Spleen (tissue), 11 donors: ENCODE measurements around the gene ZNF607. TPM values are rescaled to one million over a fixed set of nuclear protein-coding genes. Genes with fewer than 3 reads are reported as not detected.

Experiments used
- DNase-seq: peaks from one replicate; pipeline ENCODE4 v3.0.0-alpha.2; 2020
- H3K27ac ChIP-seq, 8 donors: fragments of 200-600 bp; sonication (generic) in 7 of 8; 1 replicate in 4 of 8; 2 replicates in 4 of 8; pipeline versions ENCODE4 v1.5.0 to v1.8.0; 2016 to 2021; ENCODE audit warnings: inconsistent platforms in 4 of 8, mild to moderate bottlenecking in 4 of 8, moderate library complexity in 1 of 8
- H3K27me3 ChIP-seq, 7 donors: fragments of 200-600 bp; sonication (generic) in 6 of 7; replicated peaks in 1 of 7; 1 replicate in 4 of 7; 2 replicates in 3 of 7; pipeline versions ENCODE4 v1.5.0 to v1.8.0; 2016 to 2021; ENCODE audit warnings: inconsistent platforms in 3 of 7, mild to moderate bottlenecking in 1 of 7
- H3K36me3 ChIP-seq, 6 donors: fragments of 200-600 bp; sonication (generic) in 5 of 6; 1 replicate in 4 of 6; 2 replicates in 2 of 6; pipeline versions ENCODE4 v1.5.0 to v1.8.0; 2016 to 2021; ENCODE audit warnings: inconsistent platforms in 2 of 6
- H3K4me1 ChIP-seq, 6 donors: fragments of 200-600 bp; sonication (generic) in 5 of 6; 1 replicate in 3 of 6; 2 replicates in 3 of 6; pipeline versions ENCODE4 v1.5.0 to v1.8.0; 2016 to 2021; ENCODE audit warnings: inconsistent platforms in 3 of 6
- H3K4me3 ChIP-seq, 8 donors: fragments of 200-600 bp; sonication (generic) in 7 of 8; 1 replicate in 4 of 8; 2 replicates in 4 of 8; pipeline versions ENCODE4 v1.5.0 to v1.8.0; 2016 to 2021; ENCODE audit warnings: inconsistent platforms in 4 of 8, mild to moderate bottlenecking in 4 of 8, moderate library complexity in 2 of 8
- H3K9me3 ChIP-seq, 8 donors: fragments of 200-600 bp; sonication (generic) in 7 of 8; 1 replicate in 4 of 8; 2 replicates in 4 of 8; pipeline versions ENCODE4 v1.5.0 to v1.8.0; 2016 to 2021; ENCODE audit warnings: inconsistent platforms in 4 of 8
- POLR2A ChIP-seq, 3 donors: fragments of 450-650 bp; IDR thresholded peaks; one replicate each; pipeline ENCODE4 v1.5.1; 2017; ENCODE audit warnings: antibody characterized with exemption in 3 of 3, mild to moderate bottlenecking in 1 of 3
- POLR2AphosphoS5 ChIP-seq, 3 donors: sonication (generic); formaldehyde crosslinking; IDR thresholded peaks; one replicate each; pipeline ENCODE4 v1.5.1; 2017; ENCODE audit warnings: antibody characterized with exemption in 3 of 3
- WGBS, 5 donors: extraction: QIAGEN DNeasy Blood & Tissue Kit in 3 of 5; methylation state at CpG; one replicate each; pipeline versions ENCODE4 v1.1.5 to v1.1.7; 2013 to 2018; 5-methylcytosine and 5-hydroxymethylcytosine counted together
- intact Hi-C: fragments of 100-400 bp; cut with DNase I; formaldehyde crosslinking; loops from one replicate; pipeline ENCODE4 v1.15.0; 2023; ENCODE audit warnings: low total_unique reads
- polyA plus RNA-seq, 3 donors: library from polyadenylated mRNA; stranded (reverse); fragments of 200-250 nt; gene quantifications; one replicate each; pipeline ENCODE4 v1.2.1, GENCODE V29; 2013
- small RNA-seq, 4 donors: library from RNA; depleted of rRNA; stranded (forward); fragments of <200 nt; gene quantifications; one replicate each; pipeline ENCODE3, GENCODE V24; 2016
- total RNA-seq, 7 donors: library from RNA; depleted of rRNA in 3 of 7; stranded (reverse); fragments of >200 nt in 3 of 7; fragmentation: NEBNext Ultra II Directional in 4 of 7; extraction: Animal tissue kit (Norgen Biotek cat#: 25700) in 4 of 7; gene quantifications; one replicate each; pipeline versions ENCODE4 v1.1.0 to v1.2.1, GENCODE V29; 2016 to 2021
- TF ChIP-seq, protein P1 (sequence below), 11 experiments: fragments of 200-600 bp in 7 of 11; fragments of 450-650 bp in 4 of 11; sonication (generic) in 4 of 11; IDR thresholded peaks in 8 of 11; conservative IDR thresholded peaks in 3 of 11; 1 replicate in 7 of 11; 2 replicates in 4 of 11; pipeline versions ENCODE4 v1.4.0 to v1.8.0; 2016 to 2021; ENCODE audit warnings: antibody characterized with exemption in 11 of 11, inconsistent platforms in 4 of 11, mild to moderate bottlenecking in 1 of 11
- donor health status: healthy with polysubstance abuse.
- donor health status: DM: no; HTN: no; CAD: no; lungs with moderate emphysema.
- donor health status: DM: no; HTN: no; CAD: no.
- donor health status: Bipolar disorder and iron deficiency.
- donor health status: healthy.
- donor health status: DM: no; HTN: no; CAD: no.
- donor health status: DM: yes; HTN: yes; CAD: no.

Gene ZNF607
- total and polyA plus RNA-seq, 10 donors = 2.7 to 10.3 (median 5.9) TPM

DNA sequence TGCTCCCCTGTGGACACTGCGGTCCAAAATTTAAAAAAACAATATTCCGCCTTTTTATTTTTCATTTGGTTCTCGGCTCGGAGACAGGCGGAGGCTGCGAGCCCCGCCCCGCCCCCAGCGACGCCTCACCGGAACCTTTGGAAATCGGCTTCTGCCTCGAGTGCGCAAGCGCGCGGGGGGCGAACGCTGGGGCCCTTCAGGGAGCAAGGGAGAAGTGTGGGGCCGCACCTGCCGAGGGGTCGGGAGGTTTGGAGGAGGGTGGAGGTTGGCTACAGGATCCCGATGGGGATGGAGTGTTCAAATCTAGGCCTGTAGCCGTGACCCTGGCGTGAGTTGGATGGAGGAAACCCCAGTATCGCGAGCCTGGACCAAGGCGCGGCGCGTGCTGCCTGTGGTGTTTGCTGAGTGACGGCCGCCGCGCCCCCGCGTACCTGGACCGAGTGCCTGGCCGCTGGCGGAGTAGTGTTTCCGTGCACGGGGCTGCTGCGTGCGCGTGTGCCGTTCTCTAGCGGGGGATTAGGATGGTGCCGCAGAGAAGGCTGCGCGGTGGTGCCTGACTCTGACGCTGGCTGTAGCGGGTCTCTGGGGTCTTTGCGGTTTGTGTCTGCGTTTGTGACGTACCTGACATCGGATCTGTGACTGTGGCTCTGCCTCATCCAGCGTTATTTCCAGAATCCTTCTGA lies 63.7 kb downstream of the ZNF607 start:
- intact Hi-C loops = no loop called here

DNA sequence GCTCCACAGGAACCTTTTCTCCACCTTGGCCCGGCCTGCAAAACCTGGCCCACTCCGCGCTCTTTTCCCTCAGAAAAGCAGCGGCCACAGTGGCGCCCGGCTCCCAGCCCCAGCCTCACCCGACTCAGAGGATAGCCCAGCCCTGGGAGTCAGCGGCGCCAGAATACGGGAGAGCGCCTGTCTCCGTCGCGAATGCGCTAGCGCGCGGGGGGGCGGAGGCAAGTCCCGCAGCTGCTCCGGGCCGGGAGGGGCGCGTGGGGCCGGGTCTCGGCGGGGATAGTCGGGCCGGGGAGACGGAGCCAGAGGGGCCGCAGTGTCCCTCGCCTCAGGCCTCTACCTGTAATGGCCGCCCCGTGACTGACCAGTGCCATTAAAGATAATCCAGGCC lies 64.3 kb downstream of the ZNF607 start, which contains the start of gene ZFP30:
Gene ZFP30, minus strand, starts transcription at position 165 of the 388 bp plus-strand sequence. CDS start 7,643 bp downstream, outside the sequence.
- peak within 1 kb of the TSS; percentile 85 to 94 (median 91) for H3K27ac ChIP-seq
- intact Hi-C loops = no loop called here
- peaks cover 10 to 42% (median 26%) of the 10 kb centered on the region in 6 donors for H3K4me1 ChIP-seq

More for the DNA sequence above, 63.7 kb downstream of the ZNF607 start:
- Histone ChIP-seq H3K9me3 (peaks cover 0 to 44% (median 8%) of the 10 kb centered on the region in 8 donors), H3K4me3 (peak overlapping the region; percentile 72 to 94 (median 88)), H3K27me3 (no peaks in the 10 kb centered on the region), H3K27ac (peak overlapping the region; percentile 85 to 94 (median 91)), H3K36me3 (peaks cover 0 to 7% (median 0%) of the 10 kb centered on the region in 6 donors), H3K4me1 (peaks cover 10 to 42% (median 26%) of the 10 kb centered on the region in 6 donors)
- WGBS, 5 donors = 0 to 1% (median 1%) methylated on average over 33 to 57 of the region's 57 CpGs
- TF ChIP-seq POLR2AphosphoS5 (IDR thresholded peaks at IDR 0.05) (peak; percentile 78 to 88 (median 85)), POLR2A (IDR thresholded peaks at IDR 0.05) (no peak)
- TF ChIP-seq, protein P1, sequence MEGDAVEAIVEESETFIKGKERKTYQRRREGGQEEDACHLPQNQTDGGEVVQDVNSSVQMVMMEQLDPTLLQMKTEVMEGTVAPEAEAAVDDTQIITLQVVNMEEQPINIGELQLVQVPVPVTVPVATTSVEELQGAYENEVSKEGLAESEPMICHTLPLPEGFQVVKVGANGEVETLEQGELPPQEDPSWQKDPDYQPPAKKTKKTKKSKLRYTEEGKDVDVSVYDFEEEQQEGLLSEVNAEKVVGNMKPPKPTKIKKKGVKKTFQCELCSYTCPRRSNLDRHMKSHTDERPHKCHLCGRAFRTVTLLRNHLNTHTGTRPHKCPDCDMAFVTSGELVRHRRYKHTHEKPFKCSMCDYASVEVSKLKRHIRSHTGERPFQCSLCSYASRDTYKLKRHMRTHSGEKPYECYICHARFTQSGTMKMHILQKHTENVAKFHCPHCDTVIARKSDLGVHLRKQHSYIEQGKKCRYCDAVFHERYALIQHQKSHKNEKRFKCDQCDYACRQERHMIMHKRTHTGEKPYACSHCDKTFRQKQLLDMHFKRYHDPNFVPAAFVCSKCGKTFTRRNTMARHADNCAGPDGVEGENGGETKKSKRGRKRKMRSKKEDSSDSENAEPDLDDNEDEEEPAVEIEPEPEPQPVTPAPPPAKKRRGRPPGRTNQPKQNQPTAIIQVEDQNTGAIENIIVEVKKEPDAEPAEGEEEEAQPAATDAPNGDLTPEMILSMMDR (IDR thresholded peaks at IDR 0.05 in 8 of 11, conservative IDR thresholded peaks at IDR 0.05 in 3 of 11) = peak in 1 of 11 experiments; percentile 8
- peak; percentile 93 for DNase-seq

GRCh38 chr19:37654629-37655300 lies 64.8 kb downstream of the ZNF607 start:
- no peaks in the 10 kb centered on the region for H3K27me3 ChIP-seq
- peak overlapping the region; percentile 72 to 94 (median 88) for H3K4me3 ChIP-seq
- intact Hi-C loops = no loop called here
- 0 to 1% (median 1%) methylated on average over 34 to 40 of the region's 40 CpGs for WGBS, 5 donors
- no peak for TF ChIP-seq POLR2AphosphoS5 (IDR thresholded peaks at IDR 0.05)
- TF ChIP-seq, protein P1 (IDR thresholded peaks at IDR 0.05 in 8 of 11, conservative IDR thresholded peaks at IDR 0.05 in 3 of 11) = no peak
- TF ChIP-seq POLR2A (IDR thresholded peaks at IDR 0.05) = no peak
- H3K36me3 ChIP-seq = peaks cover 0 to 17% (median under 1%) of the 10 kb centered on the region in 6 donors
- peaks cover 0 to 44% (median 12%) of the 10 kb centered on the region in 8 donors for H3K9me3 ChIP-seq
- H3K27ac ChIP-seq = peak overlapping the region; percentile 85 to 94 (median 91)
- peaks cover 10 to 42% (median 26%) of the 10 kb centered on the region in 6 donors for H3K4me1 ChIP-seq
- DNase-seq = peak; percentile 81

More for the DNA sequence above, 64.3 kb downstream of the ZNF607 start, which contains the start of gene ZFP30:
- peaks cover 0 to 44% (median 10%) of the 10 kb centered on the region in 8 donors for H3K9me3 ChIP-seq
- H3K27me3 ChIP-seq = no peaks in the 10 kb centered on the region
- peak; percentile 43 to 77 (median 47) for TF ChIP-seq POLR2AphosphoS5 (IDR thresholded peaks at IDR 0.05)
- no peak for TF ChIP-seq POLR2A (IDR thresholded peaks at IDR 0.05)
- DNase-seq = peak; percentile 93
- WGBS, 5 donors = 0 to 2% (median 1%) methylated on average over 8 to 34 of the region's 34 CpGs
- H3K4me3 ChIP-seq = peak within 1 kb of the TSS; percentile 72 to 94 (median 88)
- peaks cover 0 to 12% (median 0%) of the 10 kb centered on the region in 6 donors for H3K36me3 ChIP-seq

DNA sequence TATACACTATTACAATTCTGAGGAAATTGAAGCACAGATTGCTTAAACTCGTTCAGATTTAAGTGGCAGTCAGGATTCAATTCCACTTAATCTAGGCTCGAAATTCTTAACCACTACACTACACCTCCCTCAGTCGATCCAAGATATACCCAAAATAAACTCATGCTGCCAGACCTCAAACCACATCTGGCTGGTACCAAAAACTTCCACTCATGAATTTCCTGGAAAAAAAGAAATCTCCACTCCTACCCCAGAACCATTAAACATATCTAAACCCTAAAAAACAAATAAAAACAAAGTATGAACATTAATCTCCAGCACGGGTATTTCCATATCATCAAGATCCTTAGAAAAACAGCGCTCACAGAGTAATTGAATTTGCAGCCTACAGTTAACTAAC lies 65.4 kb downstream of the ZNF607 start:
- 2 to 8% (median 3%) methylated on average over 5 of the region's 5 CpGs for WGBS, 5 donors
- no peak for DNase-seq
- no peak for TF ChIP-seq POLR2AphosphoS5 (IDR thresholded peaks at IDR 0.05)
- TF ChIP-seq, protein P1 (IDR thresholded peaks at IDR 0.05 in 8 of 11, conservative IDR thresholded peaks at IDR 0.05 in 3 of 11) = no peak
- no peak for TF ChIP-seq POLR2A (IDR thresholded peaks at IDR 0.05)
- H3K27me3 ChIP-seq = no peaks in the 10 kb centered on the region
- H3K4me1 ChIP-seq = peaks cover 10 to 42% (median 26%) of the 10 kb centered on the region in 6 donors
- H3K9me3 ChIP-seq = peaks cover 0 to 44% (median 18%) of the 10 kb centered on the region in 8 donors
- H3K27ac ChIP-seq = peak overlapping the region in 5 of 8 donors; percentile 89 to 94 (median 91)
- H3K4me3 ChIP-seq = peak overlapping the region; percentile 72 to 94 (median 88)
- peaks cover 0 to 24% (median 4%) of the 10 kb centered on the region in 6 donors for H3K36me3 ChIP-seq
- intact Hi-C loops = no loop called here

Small RNA genes within 50 kb of the gene (small RNA-seq; reads per million reads assigned to genes)
- gene SELENOKP1 = 0 reads per million in 4 donors

Other genes with a start within 250 kb of the ZNF607 start
- 1 to 10 TPM; 4.4 to 8.5 (median 7.6) TPM for gene ZNF793, start 212.8 kb downstream of the ZNF607 start, total RNA-seq
- gene ZNF793, start 212.8 kb downstream of the ZNF607 start, polyA plus RNA-seq = 1 to 10 TPM; 2.2 to 2.3 (median 2.3) TPM
- gene ZNF571, start 125.0 kb downstream of the ZNF607 start, total RNA-seq = 1 to 10 TPM; 4.7 to 9.4 (median 6.9) TPM
- gene ZNF571, start 125.0 kb downstream of the ZNF607 start, polyA plus RNA-seq = 1 to 10 TPM; 2.2 to 3.0 (median 2.7) TPM
- 1 to 10 TPM; 4.7 to 9.8 (median 6.8) TPM for gene ZNF540, start 124.9 kb downstream of the ZNF607 start, total RNA-seq
- 1 to 10 TPM; 3.8 to 4.8 (median 4.0) TPM for gene ZNF540, start 124.9 kb downstream of the ZNF607 start, polyA plus RNA-seq
- 10 to 100 TPM in 5 of 7 donors, 1 to 10 TPM in 2; 9.2 to 14.8 (median 13.0) TPM for gene ZFP30, start 64.3 kb downstream of the ZNF607 start, total RNA-seq
- gene ZFP30, start 64.3 kb downstream of the ZNF607 start, polyA plus RNA-seq = 1 to 10 TPM; 2.7 to 3.2 (median 3.0) TPM
- gene ZNF573, start 59.8 kb upstream of the ZNF607 start, total RNA-seq = 10 to 100 TPM in 6 of 7 donors, 1 to 10 TPM in 1; 9.1 to 23.4 (median 20.0) TPM
- 1 to 10 TPM in 2 of 3 donors, under 1 TPM in 1; 0.50 to 2.0 (median 1.3) TPM for gene ZNF573, start 59.8 kb upstream of the ZNF607 start, polyA plus RNA-seq
- gene WDR87, start 186.8 kb upstream of the ZNF607 start, total RNA-seq = not detected
- not detected for gene WDR87, start 186.8 kb upstream of the ZNF607 start, polyA plus RNA-seq
- 10 to 100 TPM; 35.9 to 62.6 (median 45.1) TPM for gene SIPA1L3, start 187.4 kb upstream of the ZNF607 start, total RNA-seq
- gene SIPA1L3, start 187.4 kb upstream of the ZNF607 start, polyA plus RNA-seq = 10 to 100 TPM in 1 of 3 donors, 1 to 10 TPM in 2; 5.4 to 13.4 (median 5.4) TPM